Measurements from ENCODE around the gene ARHGAP20.

Gene ARHGAP20

GRCh38 chr11:110738641-110739040, 26.4 kb upstream of the ARHGAP20 start:
- H3K36me3 ChIP-seq (ENCODE audit: control insufficient read depth, insufficient read depth, low read length) = no peaks in the 10 kb centered on the region
- no peak overlapping the region for H3K4me3 ChIP-seq (ENCODE audit: low read length)
- no peaks in the 10 kb centered on the region for H3K27me3 ChIP-seq (ENCODE audit: control insufficient read depth, insufficient read depth, low read length)
- H3K9me3 ChIP-seq (ENCODE audit: control insufficient read depth, low read length) = no peaks in the 10 kb centered on the region
- H3K9ac ChIP-seq (ENCODE audit: low read length) = no peak overlapping the region
- H3K4me1 ChIP-seq (ENCODE audit: control insufficient read depth, insufficient read depth, low read length) = no peaks in the 10 kb centered on the region

GRCh38 chr11:110737593-110737992, 25.4 kb upstream of the ARHGAP20 start:
- Histone ChIP-seq H3K36me3 (ENCODE audit: control insufficient read depth, insufficient read depth, low read length) (no peaks in the 10 kb centered on the region), H3K9ac (ENCODE audit: low read length) (no peak overlapping the region), H3K9me3 (ENCODE audit: control insufficient read depth, low read length) (no peaks in the 10 kb centered on the region), H3K4me3 (ENCODE audit: low read length) (no peak overlapping the region), H3K27me3 (ENCODE audit: control insufficient read depth, insufficient read depth, low read length) (no peaks in the 10 kb centered on the region), H3K4me1 (ENCODE audit: control insufficient read depth, insufficient read depth, low read length) (no peaks in the 10 kb centered on the region)

- Histone ChIP-seq H3K36me3 (ENCODE audit: control insufficient read depth, insufficient read depth, low read length) (no peaks in the 10 kb centered on the region), H3K27me3 (ENCODE audit: control insufficient read depth, insufficient read depth, low read length) (no peaks in the 10 kb centered on the region), H3K9ac (ENCODE audit: low read length) (no peak overlapping the region), H3K4me3 (ENCODE audit: low read length) (no peak overlapping the region), H3K4me1 (ENCODE audit: control insufficient read depth, insufficient read depth, low read length) (no peaks in the 10 kb centered on the region), H3K9me3 (ENCODE audit: control insufficient read depth, low read length) (no peaks in the 10 kb centered on the region)
These were observed 23.9 kb upstream of the ARHGAP20 start for GRCh38 chr11:110736171-110736553.

DNA sequence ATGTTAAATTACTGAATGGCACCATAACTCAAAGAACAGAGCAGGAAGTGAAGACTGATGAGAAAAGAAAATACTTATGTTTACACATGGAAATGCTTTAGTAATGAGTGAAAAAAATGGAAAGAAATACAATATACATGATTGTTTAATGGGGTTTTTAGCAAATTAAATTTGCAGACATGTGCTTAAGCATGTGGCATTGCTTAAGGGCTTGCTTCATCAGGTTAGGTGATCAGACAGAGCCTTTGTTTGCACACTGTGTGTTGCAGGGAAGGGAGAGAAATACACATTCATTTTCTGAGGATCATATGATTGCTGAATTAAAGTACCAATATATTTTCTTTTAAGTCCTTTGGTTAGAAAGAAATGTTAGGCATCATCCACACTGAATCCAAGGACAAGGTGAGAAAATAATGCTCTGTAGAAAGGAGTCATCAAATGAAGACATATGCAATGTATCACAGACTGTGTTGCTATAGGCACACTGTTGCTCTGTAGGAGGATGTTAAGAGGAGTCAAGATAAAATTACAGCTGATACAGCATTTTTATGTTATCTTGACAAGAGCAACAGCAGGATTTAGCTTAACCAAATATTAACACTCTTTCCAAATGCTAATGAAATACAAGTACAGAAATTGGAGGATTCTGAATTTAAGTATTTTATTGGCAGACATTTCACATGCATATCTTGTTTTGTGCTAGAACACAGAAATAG, 23.4 kb upstream of the ARHGAP20 start:
- Histone ChIP-seq H3K9ac (ENCODE audit: low read length) (no peak overlapping the region), H3K4me1 (ENCODE audit: control insufficient read depth, insufficient read depth, low read length) (no peaks in the 10 kb centered on the region), H3K27me3 (ENCODE audit: control insufficient read depth, insufficient read depth, low read length) (no peaks in the 10 kb centered on the region), H3K9me3 (ENCODE audit: control insufficient read depth, low read length) (no peaks in the 10 kb centered on the region), H3K4me3 (ENCODE audit: low read length) (no peak overlapping the region), H3K36me3 (ENCODE audit: control insufficient read depth, insufficient read depth, low read length) (no peaks in the 10 kb centered on the region)

DNA sequence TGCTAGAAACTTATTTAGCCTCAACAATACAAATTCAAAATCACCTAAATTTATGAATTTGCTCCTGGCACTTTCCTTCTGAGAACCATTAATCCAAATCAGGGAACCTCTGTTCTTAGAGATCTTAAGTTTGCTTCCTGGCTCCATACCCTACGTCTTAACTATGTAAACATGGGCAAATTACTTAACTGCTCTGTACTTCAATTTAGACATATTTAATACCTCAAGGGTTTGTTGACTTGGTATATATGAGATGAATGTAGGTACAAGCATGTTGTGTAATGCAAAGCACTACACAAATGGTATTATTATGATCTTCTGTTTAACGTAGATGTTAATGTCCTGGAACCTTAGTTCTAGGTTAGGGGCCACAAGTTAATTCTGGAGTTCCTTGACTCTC, 22.6 kb upstream of the ARHGAP20 start:
- no peaks in the 10 kb centered on the region for H3K27me3 ChIP-seq (ENCODE audit: control insufficient read depth, insufficient read depth, low read length)
- H3K9ac ChIP-seq (ENCODE audit: low read length) = no peak overlapping the region
- H3K36me3 ChIP-seq (ENCODE audit: control insufficient read depth, insufficient read depth, low read length) = no peaks in the 10 kb centered on the region
- H3K9me3 ChIP-seq (ENCODE audit: control insufficient read depth, low read length) = no peaks in the 10 kb centered on the region
- no peak overlapping the region for H3K4me3 ChIP-seq (ENCODE audit: low read length)
- no peaks in the 10 kb centered on the region for H3K4me1 ChIP-seq (ENCODE audit: control insufficient read depth, insufficient read depth, low read length)

- H3K9me3 ChIP-seq (ENCODE audit: control insufficient read depth, low read length) = no peaks in the 10 kb centered on the region
- no peak overlapping the region for H3K4me3 ChIP-seq (ENCODE audit: low read length)
- no peaks in the 10 kb centered on the region for H3K36me3 ChIP-seq (ENCODE audit: control insufficient read depth, insufficient read depth, low read length)
- no peaks in the 10 kb centered on the region for H3K27me3 ChIP-seq (ENCODE audit: control insufficient read depth, insufficient read depth, low read length)
- no peak overlapping the region for H3K9ac ChIP-seq (ENCODE audit: low read length)
- no peaks in the 10 kb centered on the region for H3K4me1 ChIP-seq (ENCODE audit: control insufficient read depth, insufficient read depth, low read length)
These were observed 18.5 kb upstream of the ARHGAP20 start for GRCh38 chr11:110730773-110731172.

DNA sequence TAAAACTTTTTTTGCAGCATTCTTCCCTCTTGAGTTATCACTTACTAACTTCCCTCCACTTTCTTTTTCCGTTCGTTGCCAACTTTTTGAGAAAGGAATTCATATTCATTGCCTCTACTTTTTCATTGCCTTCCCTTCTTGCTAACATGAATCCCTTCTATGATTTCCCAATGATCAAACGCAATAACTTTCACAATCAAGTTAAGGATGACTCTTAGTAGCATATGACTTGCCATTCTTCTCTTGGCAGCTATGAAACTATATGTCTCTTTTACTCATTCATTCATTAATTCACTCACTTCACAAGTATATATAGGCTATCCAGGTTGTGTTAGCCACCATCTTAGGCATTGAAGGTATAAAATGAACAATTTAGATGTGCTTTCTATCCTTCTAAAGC, 16.6 kb upstream of the ARHGAP20 start:
- Histone ChIP-seq H3K9me3 (ENCODE audit: control insufficient read depth, low read length) (no peaks in the 10 kb centered on the region), H3K36me3 (ENCODE audit: control insufficient read depth, insufficient read depth, low read length) (no peaks in the 10 kb centered on the region), H3K27me3 (ENCODE audit: control insufficient read depth, insufficient read depth, low read length) (no peaks in the 10 kb centered on the region), H3K9ac (ENCODE audit: low read length) (no peak overlapping the region), H3K4me3 (ENCODE audit: low read length) (no peak overlapping the region), H3K4me1 (ENCODE audit: control insufficient read depth, insufficient read depth, low read length) (no peaks in the 10 kb centered on the region)

- no peaks in the 10 kb centered on the region for H3K4me1 ChIP-seq (ENCODE audit: control insufficient read depth, insufficient read depth, low read length)
These were observed 16.2 kb upstream of the ARHGAP20 start for GRCh38 chr11:110728476-110728875.

GRCh38 chr11:110724358-110724757, 12.1 kb upstream of the ARHGAP20 start:
- Histone ChIP-seq H3K36me3 (ENCODE audit: control insufficient read depth, insufficient read depth, low read length) (no peaks in the 10 kb centered on the region), H3K4me1 (ENCODE audit: control insufficient read depth, insufficient read depth, low read length) (no peaks in the 10 kb centered on the region), H3K4me3 (ENCODE audit: low read length) (no peak overlapping the region), H3K9ac (ENCODE audit: low read length) (no peak overlapping the region), H3K27me3 (ENCODE audit: control insufficient read depth, insufficient read depth, low read length) (no peaks in the 10 kb centered on the region), H3K9me3 (ENCODE audit: control insufficient read depth, low read length) (no peaks in the 10 kb centered on the region)

More at GRCh38 chr11:110728476-110728875, 16.2 kb upstream of the ARHGAP20 start:
- Histone ChIP-seq H3K9me3 (ENCODE audit: control insufficient read depth, low read length) (no peaks in the 10 kb centered on the region), H3K27me3 (ENCODE audit: control insufficient read depth, insufficient read depth, low read length) (no peaks in the 10 kb centered on the region), H3K36me3 (ENCODE audit: control insufficient read depth, insufficient read depth, low read length) (no peaks in the 10 kb centered on the region), H3K9ac (ENCODE audit: low read length) (no peak overlapping the region), H3K4me3 (ENCODE audit: low read length) (no peak overlapping the region)

- Histone ChIP-seq H3K36me3 (ENCODE audit: control insufficient read depth, insufficient read depth, low read length) (no peaks in the 10 kb centered on the region), H3K9ac (ENCODE audit: low read length) (no peak overlapping the region), H3K4me3 (ENCODE audit: low read length) (no peak overlapping the region), H3K9me3 (ENCODE audit: control insufficient read depth, low read length) (no peaks in the 10 kb centered on the region), H3K4me1 (ENCODE audit: control insufficient read depth, insufficient read depth, low read length) (no peaks in the 10 kb centered on the region), H3K27me3 (ENCODE audit: control insufficient read depth, insufficient read depth, low read length) (no peaks in the 10 kb centered on the region)
These were observed 8.4 kb upstream of the ARHGAP20 start for GRCh38 chr11:110720431-110721275.

- Histone ChIP-seq H3K36me3 (ENCODE audit: control insufficient read depth, insufficient read depth, low read length) (no peaks in the 10 kb centered on the region), H3K9me3 (ENCODE audit: control insufficient read depth, low read length) (no peaks in the 10 kb centered on the region), H3K4me3 (ENCODE audit: low read length) (no peak overlapping the region), H3K9ac (ENCODE audit: low read length) (no peak overlapping the region), H3K4me1 (ENCODE audit: control insufficient read depth, insufficient read depth, low read length) (peaks cover 5% of the 10 kb centered on the region), H3K27me3 (ENCODE audit: control insufficient read depth, insufficient read depth, low read length) (peaks cover 9% of the 10 kb centered on the region)
These were observed 4.1 kb upstream of the ARHGAP20 start for GRCh38 chr11:110716361-110716760.

- no peaks in the 10 kb centered on the region for H3K9me3 ChIP-seq (ENCODE audit: control insufficient read depth, low read length)
- peaks cover 17% of the 10 kb centered on the region for H3K27me3 ChIP-seq (ENCODE audit: control insufficient read depth, insufficient read depth, low read length)
- H3K4me1 ChIP-seq (ENCODE audit: control insufficient read depth, insufficient read depth, low read length) = peaks cover 12% of the 10 kb centered on the region
- no peak overlapping the region for H3K4me3 ChIP-seq (ENCODE audit: low read length)
- H3K9ac ChIP-seq (ENCODE audit: low read length) = no peak overlapping the region
- no peaks in the 10 kb centered on the region for H3K36me3 ChIP-seq (ENCODE audit: control insufficient read depth, insufficient read depth, low read length)
These were observed 3.3 kb upstream of the ARHGAP20 start for GRCh38 chr11:110715541-110715940.
